GM12878 (cell line): ENCODE results near the gene KCNV2. TPM values are rescaled to one million over a fixed set of nuclear protein-coding genes. Genes with fewer than 3 reads are reported as not detected.

Experiments
- ATAC-seq: fragments of 200-7000 bp; cut with Tn5 transposase; 3 replicates; pipeline ENCODE4 v1.9.1; 2020; ENCODE audit warnings: mild to moderate bottlenecking, moderate library complexity
- BruUV-seq: library from RNA; stranded (reverse); fragments of 400-500 nt; replicated peaks from 2 replicates; lab custom pipeline; 2021; lab: Mats Ljungman, UMichigan
- CTCF ChIA-PET: fragments of 300-600 bp; sonication (Branson Sonifier 250); formaldehyde crosslinking; extraction: SDS; loops from one replicate; lab custom pipeline; 2021; ENCODE audit warnings: inconsistent platforms; lab: Yijun Ruan, JAX
- POLR2A ChIA-PET: fragments of 350-600 bp; formaldehyde crosslinking; extraction: SDS; loops from one replicate; lab custom pipeline; 2021; ENCODE audit warnings: inconsistent platforms; lab: Charles Lee
- RAD21 ChIA-PET: fragments of 300-600 bp; sonication (Branson Sonifier 250); formaldehyde crosslinking; loops from one replicate; lab custom pipeline; 2023; ENCODE audit warnings: antibody characterized with exemption; ENCODE audit not compliant: unreplicated experiment; lab: Charles Lee
- SMC1A ChIA-PET: fragments of 300-600 bp; sonication (Branson Sonifier 250); formaldehyde crosslinking; loops from one replicate; lab custom pipeline; 2023; ENCODE audit not compliant: unreplicated experiment, uncharacterized antibody; lab: Charles Lee
- DNase-seq: peaks from one replicate; pipeline ENCODE4 v3.0.0-alpha.2; 2011; ENCODE audit warnings: low read depth, low spot score
- FAIRE-seq: peaks from 3 replicates; lab custom pipeline; 2011; peaks lifted over from hg19 to GRCh38; lab: Jason Lieb, UNC
- H2AFZ ChIP-seq: 2 replicates; pipeline ENCODE4 v1.6.0; 2011; ENCODE audit warnings: low read depth, low read length, control low read depth; ENCODE audit not compliant: control insufficient read depth
- H3K27ac ChIP-seq: 2 replicates; pipeline ENCODE4 v1.5.1; 2011; ENCODE audit warnings: control low read depth; ENCODE audit not compliant: control insufficient read depth, insufficient read depth
- H3K27me3 ChIP-seq, 2 experiments: replicated peaks in 1 of 2; 2 replicates each; pipeline versions ENCODE4 v1.6.0 to v1.6.1; 2011; ENCODE audit warnings: low read length in 1 of 2; ENCODE audit not compliant: control insufficient read depth in 2 of 2, insufficient read depth in 2 of 2
- H3K36me3 ChIP-seq, 2 experiments: 2 replicates each; pipeline ENCODE4 v1.5.1; 2011; ENCODE audit warnings: low read length in 1 of 2; ENCODE audit not compliant: control insufficient read depth in 2 of 2, insufficient read depth in 2 of 2
- H3K4me1 ChIP-seq: 2 replicates; pipeline ENCODE4 v1.6.1; 2011; ENCODE audit warnings: mild to moderate bottlenecking, low read length, moderate library complexity, mixed read lengths; ENCODE audit not compliant: control insufficient read depth, insufficient read depth
- H3K4me2 ChIP-seq: 2 replicates; pipeline ENCODE4 v1.6.0; 2011; ENCODE audit warnings: control low read depth; ENCODE audit not compliant: control insufficient read depth, insufficient read depth
- H3K4me3 ChIP-seq: fragments of 200-600 bp; sonication (generic); 2 replicates; pipeline ENCODE4 v1.5.1; 2016
- H3K79me2 ChIP-seq: 2 replicates; pipeline ENCODE4 v1.6.0; 2011; ENCODE audit warnings: low read length; ENCODE audit not compliant: control insufficient read depth, insufficient read depth
- H3K9ac ChIP-seq: 2 replicates; pipeline ENCODE4 v1.8.0; 2011; ENCODE audit warnings: low read length, control low read depth, mixed read lengths; ENCODE audit not compliant: control insufficient read depth, insufficient read depth
- H3K9me3 ChIP-seq: replicated peaks from 3 replicates; pipeline ENCODE4 v1.5.1; 2011; ENCODE audit warnings: mild to moderate bottlenecking, low read length; ENCODE audit not compliant: control insufficient read depth, insufficient read depth
- H4K20me1 ChIP-seq: 2 replicates; pipeline ENCODE4 v1.6.0; 2011; ENCODE audit not compliant: control insufficient read depth, insufficient read depth
- ATF7 ChIP-seq: fragments of 450-650 bp; IDR thresholded peaks from 2 replicates; pipeline ENCODE4 v1.6.1; 2016; ENCODE audit warnings: low read depth, mild to moderate bottlenecking
- CBX5 ChIP-seq: sonication (generic); IDR thresholded peaks from 2 replicates; pipeline ENCODE4 v1.6.1; 2016; ENCODE audit warnings: low read depth, moderate library complexity, mild to moderate bottlenecking, inconsistent platforms
- CREB1 ChIP-seq: IDR thresholded peaks from 2 replicates; pipeline ENCODE4 v1.6.1; 2012; ENCODE audit warnings: low read depth, mild to moderate bottlenecking, inconsistent platforms
- FOXM1 ChIP-seq: IDR thresholded peaks from 2 replicates; pipeline ENCODE4 v1.6.1; 2012; ENCODE audit warnings: low read depth, mild to moderate bottlenecking, inconsistent platforms, low read length, moderate library complexity
- JUND ChIP-seq: IDR thresholded peaks from 2 replicates; pipeline ENCODE4 v1.6.1; 2012; ENCODE audit warnings: low read depth, mild to moderate bottlenecking, low read length, improper control_type of control experiment, moderate library complexity
- KDM1A ChIP-seq: fragments of 200-600 bp; sonication (generic); IDR thresholded peaks from 2 replicates; pipeline ENCODE4 v1.6.1; 2016; ENCODE audit warnings: borderline replicate concordance
- KLF5 ChIP-seq: fragments of 450-650 bp; IDR thresholded peaks from 2 replicates; pipeline ENCODE4 v1.6.1; 2014; ENCODE audit warnings: mild to moderate bottlenecking; ENCODE audit not compliant: partially characterized antibody
- MTA3 ChIP-seq: IDR thresholded peaks from 2 replicates; pipeline ENCODE4 v1.6.1; 2012; ENCODE audit warnings: low read length, inconsistent platforms, borderline replicate concordance
- NFXL1 ChIP-seq: fragments of 450-650 bp; IDR thresholded peaks from 2 replicates; pipeline ENCODE4 v1.6.1; 2017; ENCODE audit warnings: antibody characterized with exemption, mild to moderate bottlenecking, borderline replicate concordance
- PAX5 ChIP-seq: IDR thresholded peaks from 2 replicates; pipeline ENCODE4 v1.6.1; 2011; ENCODE audit warnings: low read depth, low read length, borderline replicate concordance
- PML ChIP-seq: IDR thresholded peaks from 2 replicates; pipeline ENCODE4 v1.6.1; 2012; ENCODE audit warnings: low read length, inconsistent platforms
- POLR2AphosphoS2 ChIP-seq: IDR thresholded peaks from 2 replicates; pipeline ENCODE4 v1.6.1; 2011; ENCODE audit warnings: low read depth, mild to moderate bottlenecking, low read length, improper control_type of control experiment, moderate library complexity
- POU2F2 ChIP-seq: IDR thresholded peaks from 3 replicates; pipeline ENCODE4 v1.6.1; 2011; ENCODE audit warnings: low read depth, mild to moderate bottlenecking, low read length, borderline replicate concordance
- RUNX3 ChIP-seq: IDR thresholded peaks from 2 replicates; pipeline ENCODE4 v1.6.1; 2012; ENCODE audit warnings: low read length, inconsistent platforms
- SMAD5 ChIP-seq: IDR thresholded peaks from 2 replicates; pipeline ENCODE4 v1.6.1; 2016; ENCODE audit warnings: antibody characterized with exemption, low read depth
- TAF1 ChIP-seq: IDR thresholded peaks from 2 replicates; pipeline ENCODE4 v1.6.1; 2011; ENCODE audit warnings: mild to moderate bottlenecking, low read depth, low read length, borderline replicate concordance
- TARDBP ChIP-seq: IDR thresholded peaks from 2 replicates; pipeline ENCODE4 v1.6.1; 2016; ENCODE audit warnings: borderline replicate concordance
- YY1 ChIP-seq: IDR thresholded peaks from 2 replicates; pipeline ENCODE4 v1.6.1; 2011; ENCODE audit warnings: low read depth, mild to moderate bottlenecking, low read length
- WGBS: methylation state at CpG from one replicate; pipeline ENCODE4 v1.1.6; 2016; ENCODE audit warnings: low lambda C conversion rate; ENCODE audit not compliant: insufficient replicate concordance, insufficient coverage; ENCODE audit errors: missing lambda C conversion rate; 5-methylcytosine and 5-hydroxymethylcytosine counted together
- in situ Hi-C: fragments of 300-500 bp; cut with MboI; formaldehyde crosslinking; loops from 9 replicates; pipeline ENCODE4 v1.14.3; 2018; ENCODE audit warnings: mixed read lengths
- intact Hi-C: fragments of 100-400 bp; cut with micrococcal nuclease; formaldehyde crosslinking; loops from one replicate; pipeline ENCODE4 v1.14.2; 2022; ENCODE audit not compliant: unreplicated experiment
- polyA plus RNA-seq, 11 experiments: library from polyadenylated mRNA; depleted of rRNA in 4 of 11; unstranded in 6 of 11; stranded (reverse) in 5 of 11; fragments of >200 nt; fragmentation: Nextera tagmentation in 4 of 11; fragmentation: Illumina TruSeq in 1 of 11; extraction: Ambion mirVana in 4 of 11; extraction: Trizol in 1 of 11; gene quantifications; 1 replicate in 1 of 11; 2 replicates in 10 of 11; pipeline versions ENCODE4 v1.2.1 to v1.2.3, GENCODE V29; 2011 to 2016; ENCODE audit warnings: inconsistent platforms in 2 of 11, missing spikeins in 2 of 11, low read depth in 1 of 11
- total RNA-seq, 4 experiments: library from RNA; depleted of rRNA in 3 of 4; stranded (reverse); fragments of >200 nt in 3 of 4; fragmentation: Illumina TruSeq in 1 of 4; extraction: Trizol in 1 of 4; gene quantifications; 2 replicates each; pipeline versions ENCODE4 v1.2.1 to v1.2.3, GENCODE V29; 2013 to 2021
- TF ChIP-seq, protein P1 (sequence below): IDR thresholded peaks from 2 replicates; pipeline ENCODE4 v1.6.1; 2012; ENCODE audit warnings: mild to moderate bottlenecking, low read depth, low read length
- TF ChIP-seq, protein P2 (sequence below): fragments of 450-650 bp; IDR thresholded peaks from 2 replicates; pipeline ENCODE4 v1.6.1; 2017; ENCODE audit warnings: mild to moderate bottlenecking, low read depth, inconsistent platforms; ENCODE audit not compliant: poor library complexity, severe bottlenecking

KCNV2 gene
- total and polyA plus RNA-seq, 10 of the 15 experiments (the other 5 are each of a cell fraction or from before 2014, with no cell fraction given), result 0.04 to 0.37 (median 0.09) TPM; not detected in 4

DNA sequence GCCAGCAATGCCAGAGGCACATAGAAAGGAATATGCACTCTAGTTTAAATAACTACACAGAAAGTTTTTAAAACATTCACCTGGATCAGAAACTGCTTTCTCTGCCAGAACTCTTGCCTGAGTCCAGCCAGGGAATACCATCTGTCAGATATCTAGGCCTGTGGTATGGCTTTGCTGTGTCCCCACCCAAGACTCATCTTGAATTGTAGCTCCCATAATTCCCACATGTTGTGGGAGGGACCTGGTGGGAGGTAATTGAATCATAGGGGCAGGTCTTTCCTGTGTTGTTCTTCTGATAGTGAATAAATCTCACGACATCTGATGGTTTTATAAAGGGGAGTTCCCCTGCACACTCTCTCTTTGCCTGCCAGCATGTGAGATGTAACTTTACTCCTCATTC lies 41.5 kb upstream of the KCNV2 start:
- intact Hi-C loops, result no loop called here
- RAD21 ChIA-PET, result no interaction called here

More for the DNA sequence above, 41.5 kb upstream of the KCNV2 start:
- FAIRE-seq, result no peak
- Histone ChIP-seq H4K20me1 (no peaks in the 10 kb centered on the region), H3K9ac (no peak overlapping the region), H3K4me1 (no peaks in the 10 kb centered on the region), H3K4me3 (no peak overlapping the region), H3K27ac (no peak overlapping the region), H2AFZ (no peak overlapping the region), H3K27me3 (no peaks in the 10 kb centered on the region), H3K36me3 (no peaks in the 10 kb centered on the region)
- CTCF ChIA-PET, result no interaction called here
- TF ChIP-seq PAX5 (no peak), TAF1 (no peak), TARDBP (no peak), FOXM1 (no peak), PML (no peak), ATF7 (no peak), KLF5 (no peak), NFXL1 (no peak), KDM1A (no peak), CREB1 (no peak), RUNX3 (no peak), JUND (no peak), POU2F2 (no peak), SMAD5 (no peak), YY1 (no peak), POLR2AphosphoS2 (no peak), CBX5 (no peak), MTA3 (no peak)
- TF ChIP-seq, protein P1, sequence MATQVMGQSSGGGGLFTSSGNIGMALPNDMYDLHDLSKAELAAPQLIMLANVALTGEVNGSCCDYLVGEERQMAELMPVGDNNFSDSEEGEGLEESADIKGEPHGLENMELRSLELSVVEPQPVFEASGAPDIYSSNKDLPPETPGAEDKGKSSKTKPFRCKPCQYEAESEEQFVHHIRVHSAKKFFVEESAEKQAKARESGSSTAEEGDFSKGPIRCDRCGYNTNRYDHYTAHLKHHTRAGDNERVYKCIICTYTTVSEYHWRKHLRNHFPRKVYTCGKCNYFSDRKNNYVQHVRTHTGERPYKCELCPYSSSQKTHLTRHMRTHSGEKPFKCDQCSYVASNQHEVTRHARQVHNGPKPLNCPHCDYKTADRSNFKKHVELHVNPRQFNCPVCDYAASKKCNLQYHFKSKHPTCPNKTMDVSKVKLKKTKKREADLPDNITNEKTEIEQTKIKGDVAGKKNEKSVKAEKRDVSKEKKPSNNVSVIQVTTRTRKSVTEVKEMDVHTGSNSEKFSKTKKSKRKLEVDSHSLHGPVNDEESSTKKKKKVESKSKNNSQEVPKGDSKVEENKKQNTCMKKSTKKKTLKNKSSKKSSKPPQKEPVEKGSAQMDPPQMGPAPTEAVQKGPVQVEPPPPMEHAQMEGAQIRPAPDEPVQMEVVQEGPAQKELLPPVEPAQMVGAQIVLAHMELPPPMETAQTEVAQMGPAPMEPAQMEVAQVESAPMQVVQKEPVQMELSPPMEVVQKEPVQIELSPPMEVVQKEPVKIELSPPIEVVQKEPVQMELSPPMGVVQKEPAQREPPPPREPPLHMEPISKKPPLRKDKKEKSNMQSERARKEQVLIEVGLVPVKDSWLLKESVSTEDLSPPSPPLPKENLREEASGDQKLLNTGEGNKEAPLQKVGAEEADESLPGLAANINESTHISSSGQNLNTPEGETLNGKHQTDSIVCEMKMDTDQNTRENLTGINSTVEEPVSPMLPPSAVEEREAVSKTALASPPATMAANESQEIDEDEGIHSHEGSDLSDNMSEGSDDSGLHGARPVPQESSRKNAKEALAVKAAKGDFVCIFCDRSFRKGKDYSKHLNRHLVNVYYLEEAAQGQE, result no peak
- TF ChIP-seq, protein P2, sequence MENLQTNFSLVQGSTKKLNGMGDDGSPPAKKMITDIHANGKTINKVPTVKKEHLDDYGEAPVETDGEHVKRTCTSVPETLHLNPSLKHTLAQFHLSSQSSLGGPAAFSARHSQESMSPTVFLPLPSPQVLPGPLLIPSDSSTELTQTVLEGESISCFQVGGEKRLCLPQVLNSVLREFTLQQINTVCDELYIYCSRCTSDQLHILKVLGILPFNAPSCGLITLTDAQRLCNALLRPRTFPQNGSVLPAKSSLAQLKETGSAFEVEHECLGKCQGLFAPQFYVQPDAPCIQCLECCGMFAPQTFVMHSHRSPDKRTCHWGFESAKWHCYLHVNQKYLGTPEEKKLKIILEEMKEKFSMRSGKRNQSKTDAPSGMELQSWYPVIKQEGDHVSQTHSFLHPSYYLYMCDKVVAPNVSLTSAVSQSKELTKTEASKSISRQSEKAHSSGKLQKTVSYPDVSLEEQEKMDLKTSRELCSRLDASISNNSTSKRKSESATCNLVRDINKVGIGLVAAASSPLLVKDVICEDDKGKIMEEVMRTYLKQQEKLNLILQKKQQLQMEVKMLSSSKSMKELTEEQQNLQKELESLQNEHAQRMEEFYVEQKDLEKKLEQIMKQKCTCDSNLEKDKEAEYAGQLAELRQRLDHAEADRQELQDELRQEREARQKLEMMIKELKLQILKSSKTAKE, result no peak
- TF ChIP-seq, all 136 proteins: peak for 0
- in situ Hi-C loops, result no loop called here
- DNase-seq (no peak), ATAC-seq (no peak)
- no peaks in the 10 kb centered on the region for H3K9me3 ChIP-seq
- no peaks in the 10 kb centered on the region for H3K79me2 ChIP-seq
- ChIA-PET SMC1A (no interaction called here), POLR2A (no interaction called here)
- no TSS peak for BruUV-seq
- no peak overlapping the region for H3K4me2 ChIP-seq
- WGBS, result 62% methylated on average over 1 of the region's 1 CpG
